NT2/D1 (cell line): ENCODE measurements around the gene CALML3.

Experiments
- YY1 ChIP-seq: IDR thresholded peaks from 2 replicates; pipeline ENCODE4 v1.6.1; 2011; ENCODE audit not compliant: insufficient read length, insufficient read depth
- ZNF274 ChIP-seq: IDR thresholded peaks from 2 replicates; pipeline ENCODE4 v1.6.1; 2011; ENCODE audit warnings: mild to moderate bottlenecking, low read depth, low read length

DNA sequence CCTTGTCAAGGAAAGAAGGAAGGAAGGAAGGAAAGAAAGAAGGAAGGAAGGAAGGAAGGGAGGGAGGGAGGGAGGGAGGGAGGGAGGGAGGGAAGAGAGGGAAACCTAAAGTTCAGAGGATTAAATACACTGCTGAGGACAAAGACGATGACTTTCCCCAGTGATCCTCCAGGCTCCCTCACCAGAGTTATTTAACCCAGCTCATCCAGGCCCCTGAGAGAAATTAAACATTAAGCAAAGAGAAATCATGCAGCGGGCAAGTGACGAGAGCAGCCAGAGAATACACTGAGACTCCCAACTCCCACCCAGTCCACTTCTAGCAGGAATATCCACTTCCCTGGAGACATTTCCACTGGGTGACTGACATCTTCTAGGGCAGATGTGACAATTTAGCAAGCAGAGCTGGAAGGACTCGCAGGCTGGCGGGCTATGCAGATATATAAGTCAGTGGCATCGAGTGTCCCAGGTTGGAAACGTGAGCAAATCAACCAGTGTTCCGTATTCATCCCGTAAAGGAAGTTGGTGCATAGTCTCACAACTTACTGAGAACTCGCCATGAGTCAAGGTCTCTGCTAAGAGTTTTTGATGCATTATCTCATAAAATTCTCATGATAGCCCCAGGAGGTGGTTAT is 48.7 kb downstream of the CALML3 start:
- TF ChIP-seq ZNF274 (no peak), YY1 (no peak)
